A673 (cell line): ENCODE measurements around the gene PTPN23. TPM values are rescaled to one million over a fixed set of nuclear protein-coding genes. Genes with fewer than 3 reads are reported as not detected.

ENCODE experiments used
- BruUV-seq: library from RNA; stranded (reverse); fragments of 400-500 nt; replicated peaks from 2 replicates; lab custom pipeline; 2021; lab: Mats Ljungman, UMichigan
- CTCF ChIA-PET: fragments of 300-600 bp; sonication (Branson Sonifier 250); formaldehyde crosslinking; loops from one replicate; lab custom pipeline; 2022; ENCODE audit warnings: antibody characterized with exemption; lab: Charles Lee
- POLR2A ChIA-PET: fragments of 300-600 bp; sonication (Branson Sonifier 250); formaldehyde crosslinking; loops from one replicate; lab custom pipeline; 2022; ENCODE audit warnings: antibody characterized with exemption; ENCODE audit not compliant: low non-redundant PET; lab: Charles Lee
- DNase-seq: peaks from one replicate; pipeline ENCODE4 v3.0.0-alpha.2; 2015; ENCODE audit warnings: low spot score
- H3K27ac ChIP-seq: fragments of 200-600 bp; sonication (generic); 2 replicates; pipeline ENCODE4 v1.5.1; 2016; ENCODE audit warnings: mixed run types, low read depth, mild to moderate bottlenecking, mixed read lengths, antibody characterized with exemption, low read length; ENCODE audit not compliant: poor library complexity, severe bottlenecking
- H3K27me3 ChIP-seq: fragments of 200-600 bp; sonication (generic); replicated peaks from 2 replicates; pipeline ENCODE4 v1.6.1; 2017; ENCODE audit warnings: mixed run types, low read depth, mild to moderate bottlenecking, mixed read lengths, antibody characterized with exemption, low read length; ENCODE audit not compliant: insufficient read depth, poor library complexity
- H3K36me3 ChIP-seq: fragments of 200-600 bp; sonication (generic); 2 replicates; pipeline ENCODE4 v1.6.1; 2016; ENCODE audit warnings: mixed run types, mild to moderate bottlenecking, mixed read lengths, antibody characterized with exemption, low read length; ENCODE audit not compliant: insufficient read depth, poor library complexity, severe bottlenecking
- H3K4me1 ChIP-seq: fragments of 200-600 bp; sonication (generic); 2 replicates; pipeline ENCODE4 v1.6.1; 2017; ENCODE audit warnings: mixed run types, mild to moderate bottlenecking, mixed read lengths, antibody characterized with exemption, low read length; ENCODE audit not compliant: insufficient read depth, poor library complexity, severe bottlenecking
- H3K4me3 ChIP-seq: fragments of 200-600 bp; sonication (generic); 2 replicates; pipeline ENCODE4 v1.5.1; 2016; ENCODE audit warnings: low read depth, mixed run types, mild to moderate bottlenecking, mixed read lengths, low read length; ENCODE audit not compliant: poor library complexity, severe bottlenecking
- H3K9me3 ChIP-seq: fragments of 200-600 bp; sonication (generic); 2 replicates; pipeline ENCODE4 v1.6.1; 2016; ENCODE audit warnings: mixed run types, low read depth, mild to moderate bottlenecking, mixed read lengths, antibody characterized with exemption, low read length; ENCODE audit not compliant: poor library complexity, severe bottlenecking
- EZH2 ChIP-seq: fragments of 200-600 bp; sonication (generic); IDR thresholded peaks from 2 replicates; pipeline ENCODE4 v1.6.1; 2017; ENCODE audit warnings: borderline replicate concordance, low read depth, mild to moderate bottlenecking, mixed read lengths, antibody characterized with exemption, low read length; ENCODE audit not compliant: poor library complexity, severe bottlenecking
- intact Hi-C: fragments of 100-400 bp; cut with micrococcal nuclease; formaldehyde crosslinking; loops from one replicate; pipeline ENCODE4 v1.10.0; 2022; ENCODE audit not compliant: unreplicated experiment
- total RNA-seq: library from RNA; stranded (reverse); gene quantifications from 2 replicates; pipeline ENCODE4 v1.2.3, GENCODE V29; 2021
- TF ChIP-seq, protein P1 (sequence below): fragments of 300-800, 200-600 bp; sonication (generic); conservative IDR thresholded peaks from 2 replicates; pipeline ENCODE4 v1.5.1; 2017; ENCODE audit warnings: low read depth, mild to moderate bottlenecking, antibody characterized with exemption, low read length, moderate library complexity, mixed read lengths

Gene PTPN23
- total RNA-seq, 1 experiment from 2014 or later = 24.0 TPM

GRCh38 chr3:47443611-47443995, 62.8 kb downstream of the PTPN23 start:
- CTCF ChIA-PET = no interaction called here

DNA sequence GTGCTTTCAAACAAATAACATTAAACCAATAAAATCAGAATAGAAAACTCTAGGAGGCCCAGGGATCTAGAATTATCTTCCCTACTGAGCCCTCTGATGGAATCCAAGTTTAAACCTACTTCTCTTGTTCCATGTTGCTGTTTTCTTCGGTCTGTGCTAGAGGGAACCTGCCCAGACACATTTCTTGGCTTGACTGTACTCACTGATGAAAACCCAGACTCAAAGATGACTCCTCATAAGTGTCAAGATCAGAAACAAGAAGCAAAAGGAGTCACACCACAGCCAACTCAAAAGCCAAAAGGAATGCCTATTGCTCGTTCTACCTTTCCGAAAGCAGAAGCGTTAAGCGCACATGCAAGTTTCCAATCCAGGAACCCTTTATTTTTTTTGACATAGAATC, 63.3 kb downstream of the PTPN23 start:
- Histone ChIP-seq H3K4me3 (no peak overlapping the region), H3K4me1 (no peaks in the 10 kb centered on the region), H3K27ac (no peak overlapping the region), H3K36me3 (peaks cover 2% of the 10 kb centered on the region), H3K27me3 (no peaks in the 10 kb centered on the region), H3K9me3 (no peaks in the 10 kb centered on the region)
- DNase-seq = no peak
- ChIA-PET CTCF (no interaction called here), POLR2A (no interaction called here)
- no TSS peak for BruUV-seq
- intact Hi-C loops = no loop called here
- no peak for TF ChIP-seq EZH2
- TF ChIP-seq, protein P1, sequence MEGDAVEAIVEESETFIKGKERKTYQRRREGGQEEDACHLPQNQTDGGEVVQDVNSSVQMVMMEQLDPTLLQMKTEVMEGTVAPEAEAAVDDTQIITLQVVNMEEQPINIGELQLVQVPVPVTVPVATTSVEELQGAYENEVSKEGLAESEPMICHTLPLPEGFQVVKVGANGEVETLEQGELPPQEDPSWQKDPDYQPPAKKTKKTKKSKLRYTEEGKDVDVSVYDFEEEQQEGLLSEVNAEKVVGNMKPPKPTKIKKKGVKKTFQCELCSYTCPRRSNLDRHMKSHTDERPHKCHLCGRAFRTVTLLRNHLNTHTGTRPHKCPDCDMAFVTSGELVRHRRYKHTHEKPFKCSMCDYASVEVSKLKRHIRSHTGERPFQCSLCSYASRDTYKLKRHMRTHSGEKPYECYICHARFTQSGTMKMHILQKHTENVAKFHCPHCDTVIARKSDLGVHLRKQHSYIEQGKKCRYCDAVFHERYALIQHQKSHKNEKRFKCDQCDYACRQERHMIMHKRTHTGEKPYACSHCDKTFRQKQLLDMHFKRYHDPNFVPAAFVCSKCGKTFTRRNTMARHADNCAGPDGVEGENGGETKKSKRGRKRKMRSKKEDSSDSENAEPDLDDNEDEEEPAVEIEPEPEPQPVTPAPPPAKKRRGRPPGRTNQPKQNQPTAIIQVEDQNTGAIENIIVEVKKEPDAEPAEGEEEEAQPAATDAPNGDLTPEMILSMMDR = no peak

More at GRCh38 chr3:47443611-47443995, 62.8 kb downstream of the PTPN23 start:
- Histone ChIP-seq H3K36me3 (peaks cover 2% of the 10 kb centered on the region), H3K27ac (no peak overlapping the region), H3K27me3 (no peaks in the 10 kb centered on the region), H3K4me3 (no peak overlapping the region), H3K4me1 (no peaks in the 10 kb centered on the region), H3K9me3 (no peaks in the 10 kb centered on the region)
- TF ChIP-seq EZH2 = no peak
- TF ChIP-seq, protein P1 = no peak
- DNase-seq = no peak
- intact Hi-C loops = no loop called here
- POLR2A ChIA-PET = no interaction called here
- no TSS peak for BruUV-seq

- ChIA-PET CTCF (no interaction called here), POLR2A (no interaction called here)
- no TSS peak for BruUV-seq
- TF ChIP-seq, protein P1 = no peak
- TF ChIP-seq EZH2 = no peak
- Histone ChIP-seq H3K4me1 (no peaks in the 10 kb centered on the region), H3K9me3 (no peaks in the 10 kb centered on the region), H3K4me3 (no peak overlapping the region), H3K27me3 (no peaks in the 10 kb centered on the region), H3K36me3 (no peaks in the 10 kb centered on the region), H3K27ac (no peak overlapping the region)
- DNase-seq = no peak
- intact Hi-C loops = no loop called here
Observed at GRCh38 chr3:47452453-47453215, 71.8 kb downstream of the PTPN23 start.
